Mononuclear cell (primary cell): ENCODE data around the gene TEF. TPM values are rescaled to one million over a fixed set of nuclear protein-coding genes. Genes with fewer than 3 reads are reported as not detected.
"Not testable (repeated sequence)": the region's sequence is repeated elsewhere in the genome, so short reads cannot be mapped to it uniquely, and the experiment has no call there.

Experiments used
- H3K27me3 ChIP-seq: 2 replicates; pipeline ENCODE4 v1.6.0; 2011; ENCODE audit warnings: low read length, control low read depth; ENCODE audit not compliant: insufficient read depth
- H3K4me1 ChIP-seq: 2 replicates; pipeline ENCODE4 v1.5.1; 2011; ENCODE audit warnings: mild to moderate bottlenecking, low read length, control low read depth; ENCODE audit not compliant: insufficient read depth
- H3K4me3 ChIP-seq: 2 replicates; pipeline ENCODE4 v1.5.1; 2011; ENCODE audit warnings: mild to moderate bottlenecking, low read length, moderate library complexity
- H3K9me3 ChIP-seq: 2 replicates; pipeline ENCODE4 v1.5.1; 2011; ENCODE audit warnings: low read depth, mild to moderate bottlenecking, control low read depth, low read length
- total RNA-seq: library from RNA; depleted of rRNA; stranded (reverse); fragments of >200 nt; gene quantifications from one replicate; pipeline ENCODE4 v1.2.3, GENCODE V29; 2012

The TEF gene
- total RNA-seq, 1 donor, result 3.5 TPM

DNA sequence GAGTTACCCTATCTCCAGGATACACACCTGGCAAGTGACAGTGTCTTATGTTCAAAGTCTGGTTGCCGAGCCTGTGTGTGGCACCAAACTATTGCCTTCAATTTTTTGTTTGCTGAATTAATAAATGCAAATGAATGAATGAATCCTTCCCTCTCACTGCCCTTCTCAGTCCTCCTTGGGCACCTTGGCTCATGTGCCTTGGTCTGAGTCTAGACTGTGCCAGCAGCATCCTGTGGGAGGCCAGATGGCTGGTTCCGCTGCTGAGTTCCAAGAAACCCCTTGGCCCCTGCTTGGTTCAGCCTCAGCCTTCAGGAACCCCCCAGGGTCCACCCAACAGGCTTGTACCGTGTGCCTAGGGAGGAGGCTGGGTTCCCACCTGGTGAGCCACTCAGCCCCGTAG lies 33.8 kb downstream of the TEF start:
- H3K9me3 ChIP-seq, result no peaks in the 10 kb centered on the region

DNA sequence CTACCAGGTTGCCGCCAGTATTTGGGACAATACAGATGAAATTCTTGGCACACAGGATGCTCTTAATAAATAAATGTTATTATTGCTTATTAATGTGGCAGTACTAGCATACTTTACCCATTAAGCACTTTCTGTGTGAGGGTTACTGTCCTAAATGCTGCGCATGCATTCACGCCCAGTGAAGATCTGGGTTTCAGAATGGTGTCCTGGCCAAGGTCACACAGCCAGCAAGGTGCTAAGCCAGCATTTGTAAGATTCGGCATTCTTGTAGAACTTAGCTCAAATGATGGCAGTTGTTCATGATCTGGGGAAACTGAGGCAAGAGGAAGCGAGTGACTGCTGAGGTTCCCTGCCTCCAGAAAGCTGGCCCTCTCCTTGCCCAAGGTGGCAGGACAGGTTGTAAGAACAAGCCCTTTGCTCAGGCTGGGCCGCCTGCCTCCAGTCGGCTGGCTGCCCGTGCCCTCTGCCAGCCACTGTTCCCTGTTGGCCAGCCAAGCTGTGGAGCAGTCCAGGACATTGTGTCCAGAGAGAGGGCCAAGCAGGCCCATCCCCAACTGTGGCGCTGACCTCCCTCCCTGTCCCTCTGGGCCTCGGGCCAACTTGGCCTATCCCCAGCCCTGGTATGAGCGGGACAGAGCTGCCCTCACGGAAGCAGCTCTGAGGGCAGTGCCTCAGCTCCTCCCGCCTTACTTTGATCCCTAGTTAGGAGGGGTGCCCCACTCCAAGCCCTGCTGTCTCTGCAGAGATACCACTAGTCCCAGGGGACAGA lies 36.1 kb downstream of the TEF start:
- H3K4me1 ChIP-seq, result peaks cover 22% of the 10 kb centered on the region
- H3K4me3 ChIP-seq, result no peak overlapping the region
- no peaks in the 10 kb centered on the region for H3K9me3 ChIP-seq
- no peaks in the 10 kb centered on the region for H3K27me3 ChIP-seq

More for the DNA sequence above, 33.8 kb downstream of the TEF start:
- Histone ChIP-seq H3K4me1 (peaks cover 38% of the 10 kb centered on the region), H3K4me3 (no peak overlapping the region), H3K27me3 (no peaks in the 10 kb centered on the region)

- H3K9me3 ChIP-seq, result no peaks in the 10 kb centered on the region
- H3K4me1 ChIP-seq, result peaks cover 18% of the 10 kb centered on the region
- no peak overlapping the region for H3K4me3 ChIP-seq
- H3K27me3 ChIP-seq, result no peaks in the 10 kb centered on the region
These were observed 37.0 kb downstream of the TEF start for GRCh38 chr22:41418717-41419116.

- Histone ChIP-seq H3K9me3 (no peaks in the 10 kb centered on the region), H3K4me1 (peaks cover 4% of the 10 kb centered on the region), H3K4me3 (no peak overlapping the region), H3K27me3 (no peaks in the 10 kb centered on the region)
These were observed 44.1 kb downstream of the TEF start for GRCh38 chr22:41425660-41426365.

DNA sequence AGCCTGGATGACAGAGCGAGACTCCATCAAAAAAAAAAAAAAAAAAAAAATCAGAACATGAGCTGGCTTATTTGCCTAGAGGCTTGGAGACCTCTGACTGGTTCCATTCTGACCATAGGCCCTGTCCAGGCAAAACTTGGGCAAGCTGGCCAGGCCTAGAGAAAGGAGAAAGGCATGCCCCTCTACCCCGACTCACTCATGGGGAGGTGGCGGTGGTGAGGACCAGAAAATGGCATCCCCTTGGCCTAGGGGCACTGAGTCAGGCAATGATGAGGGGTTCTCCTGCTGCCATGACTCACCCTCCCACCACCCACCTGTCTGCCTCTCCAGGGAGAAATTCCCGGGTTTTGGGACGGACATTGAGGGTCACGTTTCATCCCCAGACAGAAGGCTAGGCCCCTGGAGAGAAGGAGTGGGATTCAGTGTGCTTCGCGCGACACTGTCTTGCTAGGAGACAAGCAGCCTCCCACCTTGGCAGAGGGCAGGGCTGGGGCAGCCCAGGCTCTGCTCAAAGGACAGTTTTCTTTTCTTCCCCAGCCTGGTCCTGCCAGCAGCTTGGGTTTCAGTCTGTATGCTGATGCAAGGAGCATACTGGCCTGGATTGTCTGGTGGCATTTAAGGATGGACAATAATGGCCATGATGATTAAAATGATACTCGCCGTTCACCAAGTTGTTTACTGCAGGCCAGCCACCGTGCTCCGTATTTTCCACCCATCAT lies 47.6 kb downstream of the TEF start:
- Histone ChIP-seq H3K4me3 (no peak overlapping the region), H3K9me3 (no peaks in the 10 kb centered on the region), H3K4me1 (peaks cover 4% of the 10 kb centered on the region)

DNA sequence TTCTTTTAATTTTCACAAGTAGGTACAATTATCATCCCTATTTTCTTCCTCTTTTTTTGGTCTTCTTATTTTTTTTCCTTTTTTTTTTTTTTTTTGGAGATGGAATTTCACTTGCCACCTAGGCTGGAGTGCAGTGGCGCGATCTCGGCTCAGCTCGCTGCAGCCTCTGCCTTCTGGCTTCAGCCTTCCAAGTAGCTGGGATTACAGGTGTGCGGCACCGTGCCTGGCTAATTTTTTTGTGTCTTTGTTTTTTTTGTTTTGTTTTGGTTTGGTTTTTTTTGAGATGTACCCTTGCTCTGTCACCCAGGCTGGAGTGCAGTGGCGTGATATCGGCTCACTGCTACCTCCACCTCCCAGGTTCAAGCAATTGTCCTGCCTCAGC lies 48.2 kb downstream of the TEF start:
- H3K9me3 ChIP-seq, result no peaks in the 10 kb centered on the region
- peaks cover 4% of the 10 kb centered on the region for H3K4me1 ChIP-seq
- H3K27me3 ChIP-seq, result no peaks in the 10 kb centered on the region
- no peak overlapping the region for H3K4me3 ChIP-seq

More for the DNA sequence above, 47.6 kb downstream of the TEF start:
- no peaks in the 10 kb centered on the region for H3K27me3 ChIP-seq

DNA sequence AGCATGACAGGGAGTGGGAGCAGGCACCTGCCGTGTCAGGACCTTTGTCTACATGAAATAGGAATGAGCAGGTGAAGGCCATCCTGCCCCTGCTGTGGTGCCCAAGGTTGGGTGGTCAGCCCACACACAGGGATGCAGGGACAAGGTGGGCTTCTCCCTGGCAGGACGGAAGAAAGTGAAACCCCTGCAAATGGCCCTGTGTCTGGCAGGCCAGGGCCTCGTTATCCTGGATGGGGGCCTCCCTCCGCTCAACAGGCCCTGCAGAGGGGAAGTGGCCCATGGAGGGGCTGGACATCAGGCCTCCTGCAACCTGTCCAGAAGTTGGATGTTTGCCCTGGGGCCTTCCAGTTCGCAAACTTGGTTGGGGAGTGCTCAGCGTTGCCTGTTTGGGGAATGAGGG lies 49.9 kb downstream of the TEF start:
- no peaks in the 10 kb centered on the region for H3K4me1 ChIP-seq
- no peaks in the 10 kb centered on the region for H3K27me3 ChIP-seq
- no peak overlapping the region for H3K4me3 ChIP-seq
- no peaks in the 10 kb centered on the region for H3K9me3 ChIP-seq

GRCh38 chr22:41433480-41433879 lies 51.7 kb downstream of the TEF start:
- H3K4me3 ChIP-seq, H3K27me3 ChIP-seq, H3K4me1 ChIP-seq, H3K9me3 ChIP-seq: not testable (repeated sequence)

DNA sequence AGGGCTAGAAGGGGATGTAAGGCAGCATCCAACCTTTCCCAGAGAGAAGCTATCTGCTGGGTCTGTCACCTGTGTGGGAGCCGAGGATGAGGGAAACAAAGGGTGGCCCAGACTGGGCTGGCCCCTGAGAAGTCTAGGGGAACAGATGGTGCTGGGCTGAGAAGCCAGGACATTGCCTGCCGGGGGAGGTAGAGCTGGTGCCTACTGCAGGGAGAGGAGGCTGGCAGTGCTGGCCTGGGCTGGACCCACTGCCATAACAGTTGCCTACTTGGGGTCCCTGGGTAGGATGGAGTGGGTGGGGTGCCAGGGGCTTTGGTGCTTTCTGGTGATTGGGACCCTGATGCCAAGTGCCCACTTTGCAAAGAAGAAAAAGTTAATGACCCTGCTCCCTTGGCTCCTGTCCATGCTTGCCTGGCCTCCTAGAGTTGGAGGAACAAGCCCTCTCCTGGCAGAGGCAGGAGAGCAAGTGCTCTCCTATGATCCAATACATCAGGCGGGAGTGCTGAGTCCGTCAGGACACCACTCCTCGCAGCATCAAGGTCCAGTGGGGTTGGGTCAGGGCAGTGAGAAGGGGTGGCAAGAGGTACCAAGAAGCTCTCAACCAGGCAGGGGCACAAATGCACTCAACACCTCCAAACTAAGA lies 52.7 kb downstream of the TEF start:
- H3K4me3 ChIP-seq, H3K9me3 ChIP-seq, H3K27me3 ChIP-seq, H3K4me1 ChIP-seq: not testable (repeated sequence)

DNA sequence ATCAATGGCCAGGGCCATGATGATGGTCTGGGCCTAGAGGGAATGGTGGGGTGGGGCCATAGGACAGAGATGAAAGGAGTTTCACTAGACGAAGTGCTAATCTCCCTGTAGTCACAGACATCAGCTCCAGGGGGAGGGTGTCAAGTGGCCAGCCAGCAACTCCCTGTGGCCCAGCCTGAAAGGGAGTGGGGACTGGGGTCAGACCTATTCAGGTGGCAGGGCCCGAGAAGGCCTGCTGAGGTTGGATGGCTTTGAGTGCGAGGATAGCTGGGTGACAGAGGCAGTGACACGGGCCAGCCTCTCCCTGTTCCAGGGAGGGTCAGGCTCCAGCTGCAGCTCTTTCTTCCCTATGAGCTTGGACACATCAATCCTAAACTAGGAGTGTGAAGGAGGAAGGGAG lies 53.8 kb downstream of the TEF start:
- Histone ChIP-seq H3K4me1 (no peaks in the 10 kb centered on the region), H3K27me3 (no peaks in the 10 kb centered on the region), H3K9me3 (no peaks in the 10 kb centered on the region), H3K4me3 (no peak overlapping the region)

- no peaks in the 10 kb centered on the region for H3K4me1 ChIP-seq
These were observed 54.8 kb downstream of the TEF start for GRCh38 chr22:41436322-41437113.

GRCh38 chr22:41437198-41437597 lies 55.5 kb downstream of the TEF start:
- Histone ChIP-seq H3K9me3 (no peaks in the 10 kb centered on the region), H3K4me3 (no peak overlapping the region), H3K27me3 (no peaks in the 10 kb centered on the region), H3K4me1 (no peaks in the 10 kb centered on the region)

More at GRCh38 chr22:41436322-41437113, 54.8 kb downstream of the TEF start:
- Histone ChIP-seq H3K9me3 (no peaks in the 10 kb centered on the region), H3K4me3 (no peak overlapping the region), H3K27me3 (no peaks in the 10 kb centered on the region)

DNA sequence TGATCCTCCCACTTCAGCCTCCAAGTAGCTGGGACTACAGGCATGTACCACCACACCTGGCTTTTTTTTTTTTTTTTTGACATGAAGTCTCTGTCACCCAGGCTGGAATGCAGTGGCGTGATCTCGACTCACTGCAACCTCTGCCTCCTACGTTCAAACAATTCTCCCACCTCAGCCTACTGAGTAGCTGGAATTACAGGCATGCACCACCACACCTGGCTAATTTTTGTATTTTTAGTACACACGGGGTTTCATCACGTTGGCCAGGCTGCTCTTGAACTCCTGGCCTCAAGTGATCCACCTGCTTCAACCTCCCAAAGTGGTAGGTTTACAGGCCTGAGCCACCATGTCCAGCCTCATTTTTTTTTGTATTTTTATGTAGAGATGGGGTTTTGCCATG lies 58.8 kb downstream of the TEF start:
- not testable (repeated sequence) for H3K4me3 ChIP-seq, H3K27me3 ChIP-seq, H3K9me3 ChIP-seq
- H3K4me1 ChIP-seq, result peaks cover 14% of the 10 kb centered on the region

DNA sequence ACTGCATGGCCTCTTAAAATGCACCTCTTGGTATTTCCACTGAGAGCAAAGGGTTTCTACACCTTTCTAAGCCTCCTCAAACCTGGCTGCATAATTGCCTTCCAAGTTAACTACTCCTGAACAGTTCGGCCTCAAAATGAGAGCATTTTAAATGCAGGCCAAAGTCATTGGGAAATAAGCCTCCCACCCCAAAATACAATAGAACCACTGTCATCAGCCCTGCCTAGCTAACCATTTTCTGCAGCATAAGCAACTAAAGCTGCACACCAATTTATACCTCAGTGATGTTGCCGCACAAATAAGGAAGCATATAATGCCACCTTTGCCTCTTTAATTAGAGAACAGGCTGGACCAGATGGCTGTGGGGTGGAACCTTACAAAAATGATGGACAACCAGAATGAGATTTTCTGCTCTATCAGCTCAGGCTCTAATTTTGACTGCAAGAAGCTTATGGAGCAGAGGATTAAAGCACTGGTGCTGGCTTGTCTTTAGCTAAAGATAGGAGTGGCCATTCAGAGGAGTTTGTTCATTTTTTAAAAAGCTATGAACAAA lies 60.6 kb downstream of the TEF start:
- Histone ChIP-seq H3K4me1 (peaks cover 14% of the 10 kb centered on the region), H3K4me3 (no peak overlapping the region), H3K9me3 (no peaks in the 10 kb centered on the region), H3K27me3 (no peaks in the 10 kb centered on the region)
